Neuronal stem cell (in vitro differentiated cells): ENCODE data around the gene CADM3.

Experiments used
- DNase-seq: peaks from one replicate; pipeline ENCODE4 v3.0.0-alpha.2; 2013; ENCODE audit warnings: low spot score
- H2AFZ ChIP-seq: one replicate; pipeline ENCODE4 v1.6.1; 2013; ENCODE audit warnings: mild to moderate bottlenecking, low read length, inconsistent platforms
- H2AK5ac ChIP-seq: 2 replicates; pipeline ENCODE4 v1.6.1; 2013; ENCODE audit warnings: low read depth, mild to moderate bottlenecking, inconsistent platforms, low read length, moderate library complexity, mixed read lengths
- H2BK120ac ChIP-seq: 2 replicates; pipeline ENCODE4 v1.6.1; 2013; ENCODE audit warnings: low read depth, mild to moderate bottlenecking, inconsistent platforms, low read length, moderate library complexity, mixed read lengths
- H2BK12ac ChIP-seq: one replicate; pipeline ENCODE4 v1.6.1; 2013; ENCODE audit warnings: low read length, inconsistent platforms
- H2BK15ac ChIP-seq: 2 replicates; pipeline ENCODE4 v1.6.1; 2013; ENCODE audit warnings: mild to moderate bottlenecking, low read length, inconsistent platforms, mixed read lengths
- H2BK5ac ChIP-seq: one replicate; pipeline ENCODE4 v1.6.1; 2013; ENCODE audit warnings: inconsistent platforms, mild to moderate bottlenecking, low read length, moderate library complexity
- H3K14ac ChIP-seq: one replicate; pipeline ENCODE4 v1.6.1; 2013; ENCODE audit warnings: low read length, inconsistent platforms
- H3K18ac ChIP-seq: 2 replicates; pipeline ENCODE4 v1.6.1; 2013; ENCODE audit warnings: low read length, inconsistent platforms
- H3K23ac ChIP-seq: 2 replicates; pipeline ENCODE4 v1.6.1; 2013; ENCODE audit warnings: low read depth, mild to moderate bottlenecking, mixed read lengths, low read length, inconsistent platforms; ENCODE audit not compliant: poor library complexity
- H3K27ac ChIP-seq: replicated peaks from 3 replicates; pipeline ENCODE4 v1.5.1; 2013; ENCODE audit warnings: low read length, inconsistent platforms
- H3K27me3 ChIP-seq, 3 experiments: 2 replicates each; pipeline ENCODE4 v1.6.1; 2013; ENCODE audit warnings: low read length in 3 of 3, mild to moderate bottlenecking in 2 of 3, inconsistent platforms in 1 of 3, low read depth in 1 of 3, mixed read lengths in 1 of 3, moderate library complexity in 1 of 3; ENCODE audit not compliant: control insufficient read depth in 3 of 3, insufficient read depth in 3 of 3
- H3K36me3 ChIP-seq, 2 donors: replicated peaks in 1 of 2; 2 replicates each; pipeline ENCODE4 v1.6.1; 2013; ENCODE audit warnings: low read length in 2 of 2; ENCODE audit not compliant: control insufficient read depth in 2 of 2, insufficient read depth in 2 of 2
- H3K4ac ChIP-seq: 2 replicates; pipeline ENCODE4 v1.6.1; 2013; ENCODE audit warnings: inconsistent platforms, mild to moderate bottlenecking, low read length, moderate library complexity
- H3K4me1 ChIP-seq, 2 donors: 1 replicate in 1 of 2; 2 replicates in 1 of 2; pipeline ENCODE4 v1.6.1; 2013; ENCODE audit warnings: low read length in 2 of 2, low read depth in 1 of 2; ENCODE audit not compliant: control insufficient read depth in 2 of 2, insufficient read depth in 1 of 2
- H3K4me2 ChIP-seq: one replicate; pipeline ENCODE4 v1.6.1; 2013; ENCODE audit warnings: mild to moderate bottlenecking, low read length, inconsistent platforms; ENCODE audit not compliant: insufficient read depth, poor library complexity, severe bottlenecking
- H3K4me3 ChIP-seq, 2 donors: 2 replicates each; pipeline ENCODE4 v1.5.1; 2013; ENCODE audit warnings: low read length in 2 of 2, mild to moderate bottlenecking in 2 of 2, inconsistent platforms in 1 of 2, moderate library complexity in 1 of 2
- H3K79me1 ChIP-seq: one replicate; pipeline ENCODE4 v1.6.1; 2013; ENCODE audit warnings: low read depth, mild to moderate bottlenecking, inconsistent platforms, low read length, moderate library complexity
- H3K9ac ChIP-seq: one replicate; pipeline ENCODE4 v1.6.1; 2013; ENCODE audit warnings: mild to moderate bottlenecking, low read depth, low read length, inconsistent platforms; ENCODE audit not compliant: poor library complexity
- H3K9me3 ChIP-seq, 2 donors: replicated peaks in 1 of 2; 2 replicates each; pipeline versions ENCODE3 to v1.6.1; 2013; ENCODE audit warnings: low read length in 2 of 2, mild to moderate bottlenecking in 2 of 2, inconsistent platforms in 1 of 2, low read depth in 1 of 2, mixed read lengths in 1 of 2, moderate library complexity in 1 of 2; ENCODE audit not compliant: control insufficient read depth in 2 of 2, insufficient read depth in 1 of 2
- H4K8ac ChIP-seq: one replicate; pipeline ENCODE4 v1.6.1; 2013; ENCODE audit warnings: low read depth, mild to moderate bottlenecking, inconsistent platforms, low read length, moderate library complexity
- H4K91ac ChIP-seq: one replicate; pipeline ENCODE4 v1.6.1; 2013; ENCODE audit warnings: low read length, low read depth, mild to moderate bottlenecking, inconsistent platforms; ENCODE audit not compliant: poor library complexity
- WGBS, 2 donors: extraction: QIAGEN DNeasy Blood & Tissue Kit; methylation state at CpG; one replicate each; pipeline ENCODE4 v1.1.7; 2013; ENCODE audit warnings: missing lambda C conversion rate in 2 of 2, mixed read lengths in 1 of 2; ENCODE audit not compliant: insufficient read length in 2 of 2, insufficient replicate concordance in 1 of 2; ENCODE audit errors: extremely low coverage in 2 of 2; 5-methylcytosine and 5-hydroxymethylcytosine counted together

Gene CADM3

DNA sequence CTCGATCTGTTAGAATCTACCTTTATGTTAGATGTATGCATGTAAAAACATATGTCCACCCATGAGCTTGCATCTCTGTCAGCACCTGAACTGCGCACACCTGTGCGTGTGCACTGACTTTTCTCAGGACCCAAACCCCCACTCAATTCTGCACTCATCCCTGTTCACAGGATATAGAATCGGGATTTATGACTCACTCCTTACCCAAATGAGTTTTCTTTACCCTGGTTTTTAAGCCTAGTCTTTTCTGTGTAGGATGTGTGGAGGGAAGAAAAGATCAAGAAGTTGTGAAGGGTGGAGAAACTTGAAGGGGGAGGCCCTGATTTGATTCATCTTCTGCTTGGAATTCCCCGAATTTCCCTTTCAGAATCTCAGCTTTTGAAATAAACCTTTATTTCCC lies 35.7 kb downstream of the CADM3 start:
- Histone ChIP-seq H3K18ac (no peak overlapping the region), H3K4me1 (peaks cover under 1 to 6% of the 10 kb centered on the region in 2 donors), H3K27me3 (peaks cover 0 to 58% (median 0%) of the 10 kb centered on the region in 3 experiments), H2AK5ac (no peak overlapping the region), H3K9me3 (no peaks in the 10 kb centered on the region), H3K4me2 (no peak overlapping the region), H3K79me1 (no peaks in the 10 kb centered on the region), H3K23ac (no peak overlapping the region), H2AFZ (no peak overlapping the region), H4K91ac (no peak overlapping the region), H2BK15ac (no peak overlapping the region), H4K8ac (no peak overlapping the region), H2BK120ac (no peak overlapping the region), H3K27ac (no peak overlapping the region), H3K14ac (no peak overlapping the region), H3K36me3 (no peaks in the 10 kb centered on the region), H3K4me3 (no peak overlapping the region), H3K9ac (no peak overlapping the region), H3K4ac (no peak overlapping the region), H2BK5ac (no peak overlapping the region), H2BK12ac (no peak overlapping the region)
- no CpG with 5 or more reads among the region's 5 CpGs for WGBS, 2 donors
- no peak for DNase-seq

GRCh38 chr1:159207774-159208173 lies 36.4 kb downstream of the CADM3 start:
- Histone ChIP-seq H2AFZ (no peak overlapping the region), H2AK5ac (no peak overlapping the region), H3K4me2 (no peak overlapping the region), H3K18ac (no peak overlapping the region), H3K4me1 (peaks cover 0 to 6% of the 10 kb centered on the region in 2 donors), H2BK15ac (no peak overlapping the region), H4K8ac (no peak overlapping the region), H3K27me3 (peaks cover 0 to 58% (median 0%) of the 10 kb centered on the region in 3 experiments), H3K79me1 (no peaks in the 10 kb centered on the region), H2BK12ac (no peak overlapping the region), H4K91ac (no peak overlapping the region), H3K36me3 (no peaks in the 10 kb centered on the region), H3K4me3 (no peak overlapping the region), H3K23ac (no peak overlapping the region), H2BK5ac (no peak overlapping the region), H2BK120ac (no peak overlapping the region), H3K14ac (no peak overlapping the region), H3K4ac (no peak overlapping the region), H3K9ac (no peak overlapping the region), H3K27ac (no peak overlapping the region), H3K9me3 (no peaks in the 10 kb centered on the region)
- DNase-seq: no peak
- WGBS, 2 donors: no CpG with 5 or more reads among the region's 8 CpGs

DNA sequence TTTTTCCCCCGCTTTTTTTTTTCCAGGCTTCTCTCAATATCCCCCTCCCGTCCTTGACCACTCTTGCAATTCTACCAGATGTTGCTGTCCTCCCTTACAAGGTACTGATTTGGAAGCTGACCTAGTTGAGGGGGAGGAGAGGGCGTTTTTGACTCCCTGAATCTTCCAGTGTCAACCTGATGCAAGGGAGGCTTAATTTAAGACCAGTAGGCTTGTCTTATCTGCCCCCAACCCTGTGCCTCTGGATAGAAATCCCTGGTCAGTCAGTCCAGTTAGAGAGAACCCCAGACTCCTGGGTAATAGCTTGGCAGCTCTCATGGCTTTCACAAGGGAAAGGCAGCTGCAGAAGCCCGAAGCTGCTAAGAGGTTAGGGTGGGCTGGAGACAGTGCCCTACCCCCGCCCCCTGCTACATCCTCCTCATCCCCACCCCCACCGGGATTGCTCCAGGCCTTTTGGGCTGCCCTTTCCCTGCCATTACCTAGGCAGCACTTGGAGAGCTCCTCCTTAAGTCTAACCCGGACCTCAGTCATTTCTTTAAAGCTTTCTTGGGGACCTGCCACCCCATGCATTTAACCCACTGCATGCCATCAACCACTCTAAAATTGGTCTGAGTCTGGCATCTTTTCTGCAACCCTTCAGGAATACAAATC lies 36.9 kb downstream of the CADM3 start:
- Histone ChIP-seq H3K23ac (no peak overlapping the region), H3K18ac (no peak overlapping the region), H3K27me3 (peaks cover 0 to 58% (median 0%) of the 10 kb centered on the region in 3 experiments), H2BK5ac (no peak overlapping the region), H2BK15ac (no peak overlapping the region), H3K27ac (no peak overlapping the region), H3K4me2 (no peak overlapping the region), H3K4me1 (peaks cover 0 to 6% of the 10 kb centered on the region in 2 donors), H3K4me3 (no peak overlapping the region), H2AFZ (no peak overlapping the region), H3K14ac (no peak overlapping the region), H3K9me3 (no peaks in the 10 kb centered on the region), H3K36me3 (no peaks in the 10 kb centered on the region), H2BK12ac (no peak overlapping the region), H3K4ac (no peak overlapping the region), H4K8ac (no peak overlapping the region), H2AK5ac (no peak overlapping the region), H2BK120ac (no peak overlapping the region), H3K79me1 (no peaks in the 10 kb centered on the region), H4K91ac (no peak overlapping the region), H3K9ac (no peak overlapping the region)
- no peak for DNase-seq
- no CpG with 5 or more reads among the region's 7 CpGs for WGBS, 2 donors

DNA sequence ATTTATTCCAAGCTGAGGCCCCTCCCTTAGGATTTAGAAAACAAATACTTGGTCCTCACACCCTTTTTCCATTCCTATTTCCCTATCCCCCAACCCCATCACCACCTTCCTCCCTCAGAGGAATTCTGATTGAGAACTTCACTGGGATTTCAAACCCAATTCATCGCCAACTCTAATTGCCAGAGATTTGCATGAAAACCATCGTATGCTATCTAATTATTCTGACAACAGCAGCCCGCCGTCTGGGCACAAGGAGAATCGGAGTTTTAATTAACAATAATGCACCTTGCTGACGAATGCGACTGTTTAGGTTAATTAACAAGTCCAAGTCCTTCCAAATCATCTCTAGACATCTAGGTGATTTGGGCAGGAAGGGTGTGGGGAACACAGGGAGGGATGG lies 37.6 kb downstream of the CADM3 start:
- no peak overlapping the region for H2BK5ac ChIP-seq
- H3K14ac ChIP-seq: no peak overlapping the region
- no peak for DNase-seq
- H3K27me3 ChIP-seq: peaks cover 0 to 55% (median 0%) of the 10 kb centered on the region in 3 experiments
- H2BK15ac ChIP-seq: no peak overlapping the region
- no peak overlapping the region for H3K4me3 ChIP-seq
- H3K4me2 ChIP-seq: no peak overlapping the region
- no peak overlapping the region for H3K23ac ChIP-seq
- H3K18ac ChIP-seq: no peak overlapping the region
- peaks cover 0 to 6% of the 10 kb centered on the region in 2 donors for H3K4me1 ChIP-seq
- no CpG with 5 or more reads among the region's 7 CpGs for WGBS, 2 donors
- no peak overlapping the region for H4K8ac ChIP-seq
- H2BK12ac ChIP-seq: no peak overlapping the region
- no peak overlapping the region for H3K27ac ChIP-seq
- H4K91ac ChIP-seq: no peak overlapping the region
- H3K4ac ChIP-seq: no peak overlapping the region
- no peaks in the 10 kb centered on the region for H3K9me3 ChIP-seq
- H2BK120ac ChIP-seq: no peak overlapping the region
- no peaks in the 10 kb centered on the region for H3K36me3 ChIP-seq
- H2AK5ac ChIP-seq: no peak overlapping the region
- no peak overlapping the region for H3K9ac ChIP-seq
- H2AFZ ChIP-seq: no peak overlapping the region
- no peaks in the 10 kb centered on the region for H3K79me1 ChIP-seq
